GM23338 (cell line): Measurements from ENCODE around the gene KCNK4. TPM values are rescaled to one million over a fixed set of nuclear protein-coding genes. Genes with fewer than 3 reads are reported as not detected.

ENCODE experiments used
- ATAC-seq: fragments of 200-7000 bp; cut with Tn5 transposase; 3 replicates; pipeline ENCODE4 v1.9.1; 2020
- DNase-seq: peaks from one replicate; pipeline ENCODE4 v3.0.0-alpha.2; 2015; ENCODE audit warnings: low spot score
- H2AFZ ChIP-seq: fragments of 200-600 bp; sonication (generic); 2 replicates; pipeline ENCODE4 v1.8.0; 2016; ENCODE audit warnings: antibody characterized with exemption, mild to moderate bottlenecking, moderate library complexity
- H3F3A ChIP-seq: fragments of 200-600 bp; sonication (generic); replicated peaks from 2 replicates; pipeline ENCODE4 v1.8.0; 2017; ENCODE audit warnings: antibody characterized with exemption, mixed run types, low read depth
- H3K27ac ChIP-seq: fragments of 200-600 bp; sonication (generic); 2 replicates; pipeline ENCODE4 v1.6.1; 2016; ENCODE audit warnings: low read depth
- H3K27me3 ChIP-seq: fragments of 200-600 bp; sonication (generic); 2 replicates; pipeline ENCODE4 v1.8.0; 2016; ENCODE audit warnings: mild to moderate bottlenecking, mixed run types, moderate library complexity; ENCODE audit not compliant: insufficient read depth
- H3K36me3 ChIP-seq: fragments of 200-600 bp; sonication (generic); 2 replicates; pipeline ENCODE4 v1.8.0; 2016; ENCODE audit warnings: mild to moderate bottlenecking; ENCODE audit not compliant: insufficient read depth
- H3K4me1 ChIP-seq: fragments of 200-600 bp; sonication (generic); 2 replicates; pipeline ENCODE4 v1.8.0; 2016; ENCODE audit warnings: mild to moderate bottlenecking, moderate library complexity; ENCODE audit not compliant: insufficient read depth
- H3K4me2 ChIP-seq: fragments of 200-600 bp; sonication (generic); 2 replicates; pipeline ENCODE4 v1.7.1; 2017; ENCODE audit warnings: mixed run types
- H3K4me3 ChIP-seq: fragments of 200-600 bp; sonication (generic); 2 replicates; pipeline ENCODE4 v1.6.1; 2016; ENCODE audit warnings: mixed run types
- H3K79me2 ChIP-seq: fragments of 200-600 bp; sonication (generic); replicated peaks from 2 replicates; pipeline ENCODE4 v1.8.0; 2017; ENCODE audit warnings: mild to moderate bottlenecking; ENCODE audit not compliant: insufficient read depth
- H3K9me2 ChIP-seq: fragments of 200-600 bp; sonication (generic); 2 replicates; pipeline ENCODE4 v1.8.0; 2017; ENCODE audit not compliant: insufficient read depth
- H4K20me1 ChIP-seq: fragments of 200-600 bp; sonication (generic); replicated peaks from 2 replicates; pipeline ENCODE4 v1.8.0; 2017; ENCODE audit warnings: mild to moderate bottlenecking; ENCODE audit not compliant: insufficient read depth
- H3K27ac Mint-ChIP-seq: 2 replicates; pipeline ENCODE4 v1.8.0; 2020; ENCODE audit warnings: inconsistent platforms, mild to moderate bottlenecking, moderate library complexity, mixed read lengths
- H3K27me3 Mint-ChIP-seq: 3 replicates; pipeline ENCODE4 v1.8.0; 2022; ENCODE audit warnings: low read depth, mild to moderate bottlenecking, moderate library complexity, mixed read lengths, inconsistent platforms; ENCODE audit not compliant: insufficient read depth, poor library complexity
- H3K36me3 Mint-ChIP-seq: 3 replicates; pipeline ENCODE4 v1.8.0; 2021; ENCODE audit warnings: low read depth, mild to moderate bottlenecking, inconsistent platforms, moderate library complexity, mixed read lengths
- H3K4me1 Mint-ChIP-seq: 3 replicates; pipeline ENCODE4 v1.8.0; 2020; ENCODE audit warnings: mild to moderate bottlenecking, inconsistent platforms, mixed read lengths
- H3K4me3 Mint-ChIP-seq: 3 replicates; pipeline ENCODE4 v1.8.0; 2021; ENCODE audit warnings: moderate library complexity, mild to moderate bottlenecking, inconsistent platforms, mixed read lengths
- H3K9me3 Mint-ChIP-seq: 3 replicates; pipeline ENCODE4 v1.8.0; 2020; ENCODE audit warnings: moderate library complexity, mild to moderate bottlenecking, inconsistent platforms, mixed read lengths
- JUNB ChIP-seq: IDR thresholded peaks from one replicate; pipeline ENCODE4 v1.6.1; 2016; ENCODE audit warnings: antibody characterized with exemption; ENCODE audit not compliant: unreplicated experiment
- polyA plus RNA-seq: library from polyadenylated mRNA; unstranded; fragments of >200 nt; fragmentation: Nextera tagmentation; extraction: Ambion mirVana; gene quantifications from 2 replicates; pipeline ENCODE4 v1.2.1, GENCODE V29; 2016
- total RNA-seq: library from RNA; depleted of rRNA; stranded (reverse); fragments of >200 nt; shearing (Covaris generic); gene quantifications from 2 replicates; pipeline ENCODE4 v1.2.3, GENCODE V29; 2014
- TF ChIP-seq, protein P1 (sequence below): fragments of 250-450 bp; sonication (Bioruptor Pico); IDR thresholded peaks from 2 replicates; pipeline ENCODE4 v1.5.0; 2020; ENCODE audit warnings: mild to moderate bottlenecking, moderate library complexity
- TF ChIP-seq, protein P2 (sequence below), 2 experiments: fragments of 200-600 bp in 1 of 2; sonication (generic) in 1 of 2; conservative IDR thresholded peaks; 2 replicates each; pipeline versions ENCODE4 v1.5.1 to v1.6.1; 2016 to 2017; ENCODE audit warnings: antibody characterized with exemption in 2 of 2, low read depth in 2 of 2, mild to moderate bottlenecking in 2 of 2, moderate library complexity in 1 of 2

Gene KCNK4
- total and polyA plus RNA-seq, 2 experiments from 2014 or later, result 1.0 TPM; not detected in 1

- TF ChIP-seq, protein P1, sequence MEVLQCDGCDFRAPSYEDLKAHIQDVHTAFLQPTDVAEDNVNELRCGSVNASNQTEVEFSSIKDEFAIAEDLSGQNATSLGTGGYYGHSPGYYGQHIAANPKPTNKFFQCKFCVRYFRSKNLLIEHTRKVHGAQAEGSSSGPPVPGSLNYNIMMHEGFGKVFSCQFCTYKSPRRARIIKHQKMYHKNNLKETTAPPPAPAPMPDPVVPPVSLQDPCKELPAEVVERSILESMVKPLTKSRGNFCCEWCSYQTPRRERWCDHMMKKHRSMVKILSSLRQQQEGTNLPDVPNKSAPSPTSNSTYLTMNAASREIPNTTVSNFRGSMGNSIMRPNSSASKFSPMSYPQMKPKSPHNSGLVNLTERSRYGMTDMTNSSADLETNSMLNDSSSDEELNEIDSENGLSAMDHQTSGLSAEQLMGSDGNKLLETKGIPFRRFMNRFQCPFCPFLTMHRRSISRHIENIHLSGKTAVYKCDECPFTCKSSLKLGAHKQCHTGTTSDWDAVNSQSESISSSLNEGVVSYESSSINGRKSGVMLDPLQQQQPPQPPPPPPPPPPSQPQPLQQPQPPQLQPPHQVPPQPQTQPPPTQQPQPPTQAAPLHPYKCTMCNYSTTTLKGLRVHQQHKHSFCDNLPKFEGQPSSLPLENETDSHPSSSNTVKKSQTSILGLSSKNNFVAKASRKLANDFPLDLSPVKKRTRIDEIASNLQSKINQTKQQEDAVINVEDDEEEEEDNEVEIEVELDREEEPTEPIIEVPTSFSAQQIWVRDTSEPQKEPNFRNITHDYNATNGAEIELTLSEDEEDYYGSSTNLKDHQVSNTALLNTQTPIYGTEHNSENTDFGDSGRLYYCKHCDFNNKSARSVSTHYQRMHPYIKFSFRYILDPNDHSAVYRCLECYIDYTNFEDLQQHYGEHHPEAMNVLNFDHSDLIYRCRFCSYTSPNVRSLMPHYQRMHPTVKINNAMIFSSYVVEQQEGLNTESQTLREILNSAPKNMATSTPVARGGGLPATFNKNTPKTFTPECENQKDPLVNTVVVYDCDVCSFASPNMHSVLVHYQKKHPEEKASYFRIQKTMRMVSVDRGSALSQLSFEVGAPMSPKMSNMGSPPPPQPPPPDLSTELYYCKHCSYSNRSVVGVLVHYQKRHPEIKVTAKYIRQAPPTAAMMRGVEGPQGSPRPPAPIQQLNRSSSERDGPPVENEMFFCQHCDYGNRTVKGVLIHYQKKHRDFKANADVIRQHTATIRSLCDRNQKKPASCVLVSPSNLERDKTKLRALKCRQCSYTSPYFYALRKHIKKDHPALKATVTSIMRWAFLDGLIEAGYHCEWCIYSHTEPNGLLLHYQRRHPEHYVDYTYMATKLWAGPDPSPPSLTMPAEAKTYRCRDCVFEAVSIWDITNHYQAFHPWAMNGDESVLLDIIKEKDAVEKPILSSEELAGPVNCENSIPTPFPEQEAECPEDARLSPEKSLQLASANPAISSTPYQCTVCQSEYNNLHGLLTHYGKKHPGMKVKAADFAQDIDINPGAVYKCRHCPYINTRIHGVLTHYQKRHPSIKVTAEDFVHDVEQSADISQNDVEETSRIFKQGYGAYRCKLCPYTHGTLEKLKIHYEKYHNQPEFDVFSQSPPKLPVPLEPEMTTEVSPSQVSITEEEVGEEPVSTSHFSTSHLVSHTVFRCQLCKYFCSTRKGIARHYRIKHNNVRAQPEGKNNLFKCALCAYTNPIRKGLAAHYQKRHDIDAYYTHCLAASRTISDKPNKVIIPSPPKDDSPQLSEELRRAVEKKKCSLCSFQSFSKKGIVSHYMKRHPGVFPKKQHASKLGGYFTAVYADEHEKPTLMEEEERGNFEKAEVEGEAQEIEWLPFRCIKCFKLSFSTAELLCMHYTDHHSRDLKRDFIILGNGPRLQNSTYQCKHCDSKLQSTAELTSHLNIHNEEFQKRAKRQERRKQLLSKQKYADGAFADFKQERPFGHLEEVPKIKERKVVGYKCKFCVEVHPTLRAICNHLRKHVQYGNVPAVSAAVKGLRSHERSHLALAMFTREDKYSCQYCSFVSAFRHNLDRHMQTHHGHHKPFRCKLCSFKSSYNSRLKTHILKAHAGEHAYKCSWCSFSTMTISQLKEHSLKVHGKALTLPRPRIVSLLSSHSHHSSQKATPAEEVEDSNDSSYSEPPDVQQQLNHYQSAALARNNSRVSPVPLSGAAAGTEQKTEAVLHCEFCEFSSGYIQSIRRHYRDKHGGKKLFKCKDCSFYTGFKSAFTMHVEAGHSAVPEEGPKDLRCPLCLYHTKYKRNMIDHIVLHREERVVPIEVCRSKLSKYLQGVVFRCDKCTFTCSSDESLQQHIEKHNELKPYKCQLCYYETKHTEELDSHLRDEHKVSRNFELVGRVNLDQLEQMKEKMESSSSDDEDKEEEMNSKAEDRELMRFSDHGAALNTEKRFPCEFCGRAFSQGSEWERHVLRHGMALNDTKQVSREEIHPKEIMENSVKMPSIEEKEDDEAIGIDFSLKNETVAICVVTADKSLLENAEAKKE, result no peak
These were observed 22.5 kb downstream of the KCNK4 start (continued) for GRCh38 chr11:64313491-64314145.

GRCh38 chr11:64314146-64314804 is 23.2 kb downstream of the KCNK4 start:
- TF ChIP-seq JUNB, result no peak
- TF ChIP-seq, protein P2, sequence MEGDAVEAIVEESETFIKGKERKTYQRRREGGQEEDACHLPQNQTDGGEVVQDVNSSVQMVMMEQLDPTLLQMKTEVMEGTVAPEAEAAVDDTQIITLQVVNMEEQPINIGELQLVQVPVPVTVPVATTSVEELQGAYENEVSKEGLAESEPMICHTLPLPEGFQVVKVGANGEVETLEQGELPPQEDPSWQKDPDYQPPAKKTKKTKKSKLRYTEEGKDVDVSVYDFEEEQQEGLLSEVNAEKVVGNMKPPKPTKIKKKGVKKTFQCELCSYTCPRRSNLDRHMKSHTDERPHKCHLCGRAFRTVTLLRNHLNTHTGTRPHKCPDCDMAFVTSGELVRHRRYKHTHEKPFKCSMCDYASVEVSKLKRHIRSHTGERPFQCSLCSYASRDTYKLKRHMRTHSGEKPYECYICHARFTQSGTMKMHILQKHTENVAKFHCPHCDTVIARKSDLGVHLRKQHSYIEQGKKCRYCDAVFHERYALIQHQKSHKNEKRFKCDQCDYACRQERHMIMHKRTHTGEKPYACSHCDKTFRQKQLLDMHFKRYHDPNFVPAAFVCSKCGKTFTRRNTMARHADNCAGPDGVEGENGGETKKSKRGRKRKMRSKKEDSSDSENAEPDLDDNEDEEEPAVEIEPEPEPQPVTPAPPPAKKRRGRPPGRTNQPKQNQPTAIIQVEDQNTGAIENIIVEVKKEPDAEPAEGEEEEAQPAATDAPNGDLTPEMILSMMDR (conservative IDR thresholded peaks at IDR 0.05; ENCODE audit: low read depth in 2 of 2), result peak in 1 of 2 experiments; percentile 40
- ATAC-seq, result no peak

More at GRCh38 chr11:64314146-64314804, 23.2 kb downstream of the KCNK4 start:
- Mint-ChIP-seq H3K36me3 (peaks cover 32% of the 10 kb centered on the region), H3K4me1 (peaks cover 13% of the 10 kb centered on the region), H3K27me3 (peaks cover 29% of the 10 kb centered on the region), H3K27ac (0 out of 2 replicates have a peak overlapping the region, but pooled peaks have one; percentile 26), H3K9me3 (no peaks in the 10 kb centered on the region; the same call in 1 of the 3 replicates), H3K4me3 (no peak overlapping the region; the same call in 2 of the 3 replicates)
- Histone ChIP-seq H3K4me1 (peaks cover 10% of the 10 kb centered on the region), H3K79me2 (peaks cover 34% of the 10 kb centered on the region), H3K4me3 (no peak overlapping the region), H3K27me3 (no peaks in the 10 kb centered on the region), H3K9me2 (no peaks in the 10 kb centered on the region), H3K36me3 (no peaks in the 10 kb centered on the region; the same call in 1 of the 2 replicates), H3F3A (peaks cover 19% of the 10 kb centered on the region; the same call in 1 of the 2 replicates), H3K27ac (no peak overlapping the region), H3K4me2 (no peak overlapping the region), H4K20me1 (no peaks in the 10 kb centered on the region; the same call in 1 of the 2 replicates), H2AFZ (no peak overlapping the region)
- peak; percentile 40 for DNase-seq
